GM12873 (cell line): ENCODE measurements around the gene COA8.

Experiments used
- CTCF ChIP-seq: IDR thresholded peaks from 2 replicates; pipeline ENCODE4 v1.5.1; 2012; ENCODE audit warnings: low read depth, mild to moderate bottlenecking, moderate library complexity, low read length, control low read depth; ENCODE audit not compliant: insufficient read depth; ENCODE audit errors: missing control alignments

Gene COA8

GRCh38 chr14:103584326-103584915, 21.7 kb downstream of the COA8 start:
- TF ChIP-seq CTCF = no peak

GRCh38 chr14:103593577-103593976, 30.8 kb downstream of the COA8 start:
- no peak for TF ChIP-seq CTCF

- TF ChIP-seq CTCF = no peak
Observed at GRCh38 chr14:103594265-103594664, 31.5 kb downstream of the COA8 start.

GRCh38 chr14:103597623-103598377, 35.0 kb downstream of the COA8 start:
- no peak for TF ChIP-seq CTCF

- no peak for TF ChIP-seq CTCF
Observed at GRCh38 chr14:103600503-103600902, 37.7 kb downstream of the COA8 start.

GRCh38 chr14:103604620-103605019, 41.9 kb downstream of the COA8 start:
- no peak for TF ChIP-seq CTCF

- peak; percentile 30 for TF ChIP-seq CTCF
Observed at GRCh38 chr14:103606963-103607668, 44.4 kb downstream of the COA8 start.
